ENCODE data around the gene UCHL3.
A peak's percentile ranks its signal among the peaks of the same experiment; 100 is the strongest.

The UCHL3 gene

DNA sequence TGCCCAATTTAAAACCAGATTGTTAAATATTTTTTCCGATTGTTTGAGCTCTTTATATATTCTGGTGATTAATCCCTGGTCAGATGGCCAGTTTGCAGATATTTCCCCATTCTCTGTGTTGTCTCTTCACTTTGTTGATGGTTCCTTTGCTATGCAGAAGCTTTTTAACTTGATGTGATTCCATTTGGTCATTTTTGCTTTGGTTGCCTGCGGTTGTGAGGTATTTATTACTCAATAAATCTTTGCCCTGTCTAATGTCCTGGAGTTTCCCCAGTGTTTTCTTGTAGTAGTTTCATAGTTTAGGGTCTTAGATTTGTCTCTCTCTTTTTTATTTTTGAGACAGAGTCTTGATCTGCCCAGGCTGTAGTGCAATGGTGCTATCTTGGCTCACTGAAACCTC is 62.8 kb downstream of the UCHL3 start:
- H3K27ac ChIP-seq = no peak overlapping the region
- no peak overlapping the region for H3K4me3 ChIP-seq

DNA sequence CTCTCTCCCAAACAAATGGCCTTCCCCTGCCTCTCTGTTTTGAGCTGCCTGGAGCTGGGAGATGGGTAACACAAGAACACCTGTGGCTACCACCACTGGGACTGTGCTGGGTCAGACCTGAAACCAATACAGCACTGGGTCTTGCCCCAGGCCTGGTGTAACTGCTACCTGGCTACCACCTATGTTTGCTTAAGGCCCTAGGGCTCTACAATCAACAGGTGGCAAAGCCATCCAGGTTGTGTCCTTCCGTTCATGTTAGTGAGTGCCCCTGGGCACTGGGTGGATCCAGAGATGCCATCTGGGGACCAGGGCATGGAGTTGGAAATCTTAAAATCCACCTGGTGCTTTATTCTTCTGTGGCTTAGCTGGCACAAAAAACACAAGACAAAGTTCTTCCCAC is 67.6 kb downstream of the UCHL3 start:
- Histone ChIP-seq H3K4me3 (no peak overlapping the region), H3K27ac (no peak overlapping the region)

DNA sequence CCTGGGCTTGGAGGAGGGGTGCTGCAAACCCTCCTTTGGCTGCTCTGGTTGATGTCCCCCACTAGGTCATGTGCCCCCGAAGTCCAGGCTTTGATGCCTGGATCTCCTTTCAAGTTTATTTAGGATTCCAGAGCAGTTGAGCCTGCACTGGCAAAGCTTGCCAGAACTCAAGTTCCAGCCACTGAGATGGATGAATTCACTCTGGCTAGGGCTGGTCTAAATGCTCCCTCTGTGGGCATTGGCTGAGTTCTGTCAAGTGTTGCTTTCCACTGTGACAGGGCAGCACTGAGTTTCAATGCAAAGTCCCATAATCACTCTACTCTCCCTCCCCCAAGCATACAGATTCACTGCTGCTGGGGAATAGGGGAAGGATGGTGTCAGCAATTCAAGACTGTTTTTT is 68.7 kb downstream of the UCHL3 start:
- no peak overlapping the region for H3K4me3 ChIP-seq
- H3K27ac ChIP-seq = no peak overlapping the region

DNA sequence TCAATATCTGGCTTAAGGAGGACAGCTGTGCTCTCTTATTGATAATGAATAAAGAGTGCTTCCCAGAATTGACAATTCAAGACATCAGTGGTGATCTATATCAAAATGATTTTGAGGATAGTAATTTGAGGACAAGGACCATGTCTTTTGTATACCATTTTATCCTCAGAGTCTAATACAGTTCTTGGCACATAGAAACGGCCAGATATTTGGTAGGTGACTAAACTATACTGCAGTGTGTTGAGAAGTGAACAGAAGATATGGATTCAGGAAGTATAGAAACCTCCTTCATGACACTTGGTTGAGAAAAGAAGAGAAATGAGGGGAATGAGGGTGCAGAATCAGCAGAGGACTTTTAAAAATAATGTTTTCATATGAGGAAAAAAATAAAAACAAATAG is 70.4 kb downstream of the UCHL3 start:
- H3K27ac ChIP-seq = no peak overlapping the region

DNA sequence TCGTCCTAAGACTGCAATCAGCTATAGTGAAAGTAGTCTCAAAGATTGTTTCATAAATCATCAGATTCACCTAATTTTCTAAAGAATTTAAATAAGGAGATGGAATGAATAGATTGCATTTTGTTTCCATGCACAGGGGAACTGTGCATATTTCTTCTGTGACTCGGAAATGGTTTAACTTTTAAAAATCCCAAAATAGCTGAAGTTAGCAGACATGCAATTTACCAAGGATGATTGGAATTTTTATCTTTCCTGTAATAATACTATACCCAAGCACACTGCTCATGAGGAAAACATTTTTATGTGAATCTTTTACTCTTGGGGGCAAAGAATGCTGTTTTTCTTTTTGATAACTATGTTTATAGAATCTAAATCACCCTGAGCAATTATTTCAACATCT is 71.6 kb downstream of the UCHL3 start:
- Histone ChIP-seq H3K4me3 (no peak overlapping the region), H3K27ac (no peak overlapping the region)

More for the DNA sequence above, 70.4 kb downstream of the UCHL3 start:
- H3K4me3 ChIP-seq = no peak overlapping the region

DNA sequence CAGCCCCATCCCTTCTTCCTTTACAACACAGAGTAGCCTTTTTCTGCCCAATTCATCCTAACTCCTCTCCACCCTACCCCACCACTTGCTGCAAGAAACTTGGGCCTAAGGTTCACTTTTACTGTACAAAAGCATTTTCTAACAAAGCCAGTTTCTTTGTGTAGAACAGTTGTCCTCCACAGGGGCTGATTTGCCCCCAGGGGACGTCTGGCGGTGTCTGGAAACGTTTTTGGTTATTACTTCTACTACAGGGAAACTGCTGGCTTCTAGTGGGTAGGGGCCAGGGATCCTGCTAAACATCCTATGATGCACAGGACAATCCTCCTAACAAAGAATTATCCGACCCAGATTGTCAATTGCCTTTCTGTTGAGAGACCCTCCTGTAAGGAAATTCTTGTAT is 79.2 kb downstream of the UCHL3 start:
- H3K4me3 ChIP-seq = no peak overlapping the region
- no peak overlapping the region for H3K27ac ChIP-seq

DNA sequence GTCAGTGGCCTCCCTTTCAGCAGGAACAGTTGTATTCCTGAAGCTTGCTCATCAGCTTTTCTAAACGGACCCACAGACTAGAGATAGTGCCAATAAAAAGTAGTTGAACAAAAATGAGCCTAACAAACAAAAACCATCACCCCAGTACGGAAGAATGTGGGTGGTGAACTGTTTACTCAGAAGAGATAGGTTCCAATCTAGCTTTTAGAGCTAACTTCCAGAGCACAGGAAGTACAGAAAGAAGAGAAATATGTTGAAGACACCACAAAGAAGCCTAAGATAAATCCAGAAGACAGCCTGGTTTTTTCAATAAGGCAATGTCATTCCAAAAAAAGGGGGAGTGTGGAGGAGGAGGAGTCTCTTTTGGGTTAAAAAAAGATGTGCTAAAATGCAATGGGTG is 83.7 kb downstream of the UCHL3 start:
- no peak overlapping the region for H3K4me3 ChIP-seq
- H3K27ac ChIP-seq = peak overlapping the region in 1 of 21 experiments; percentile 36

DNA sequence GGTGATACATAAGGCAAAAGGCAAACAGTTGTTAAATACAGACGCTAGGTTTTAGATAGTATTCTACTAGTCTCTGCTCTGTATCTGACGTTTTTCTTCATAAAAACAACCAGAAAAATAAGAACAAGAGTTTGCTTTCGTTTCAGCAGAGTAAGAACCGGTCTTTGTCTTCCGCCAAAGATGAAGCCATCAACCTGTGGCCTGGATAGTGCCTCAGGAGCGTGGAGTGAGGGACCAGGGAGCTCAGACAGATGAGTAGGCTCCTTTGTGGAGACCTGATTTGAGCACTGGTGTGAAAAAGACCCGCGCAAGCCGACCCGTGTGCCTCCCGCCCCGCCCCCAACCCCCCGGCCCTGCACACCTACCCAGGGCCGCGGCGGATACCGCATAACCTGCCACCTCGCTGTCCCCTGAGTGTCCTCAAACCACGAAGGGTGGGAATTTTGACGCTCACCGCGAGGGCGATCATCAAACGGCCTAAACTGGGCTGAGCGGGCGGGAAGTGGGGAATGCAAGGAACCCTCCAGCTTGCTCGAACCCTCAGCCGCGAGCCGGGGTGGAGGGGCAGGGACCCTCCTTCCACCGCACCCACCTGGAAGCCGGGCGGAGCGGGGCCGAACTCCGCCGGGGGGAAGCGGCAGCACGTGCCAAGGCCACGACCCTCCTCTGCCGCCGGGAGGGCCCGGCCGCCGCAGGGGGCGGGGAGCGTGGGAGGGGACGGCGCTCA is 85.7 kb downstream of the UCHL3 start:
- H3K27ac ChIP-seq = peak overlapping the region in 19 of 21 experiments; percentile 16 to 82 (median 69)
- peak overlapping the region; percentile 47 to 70 (median 58) for H3K4me3 ChIP-seq

DNA sequence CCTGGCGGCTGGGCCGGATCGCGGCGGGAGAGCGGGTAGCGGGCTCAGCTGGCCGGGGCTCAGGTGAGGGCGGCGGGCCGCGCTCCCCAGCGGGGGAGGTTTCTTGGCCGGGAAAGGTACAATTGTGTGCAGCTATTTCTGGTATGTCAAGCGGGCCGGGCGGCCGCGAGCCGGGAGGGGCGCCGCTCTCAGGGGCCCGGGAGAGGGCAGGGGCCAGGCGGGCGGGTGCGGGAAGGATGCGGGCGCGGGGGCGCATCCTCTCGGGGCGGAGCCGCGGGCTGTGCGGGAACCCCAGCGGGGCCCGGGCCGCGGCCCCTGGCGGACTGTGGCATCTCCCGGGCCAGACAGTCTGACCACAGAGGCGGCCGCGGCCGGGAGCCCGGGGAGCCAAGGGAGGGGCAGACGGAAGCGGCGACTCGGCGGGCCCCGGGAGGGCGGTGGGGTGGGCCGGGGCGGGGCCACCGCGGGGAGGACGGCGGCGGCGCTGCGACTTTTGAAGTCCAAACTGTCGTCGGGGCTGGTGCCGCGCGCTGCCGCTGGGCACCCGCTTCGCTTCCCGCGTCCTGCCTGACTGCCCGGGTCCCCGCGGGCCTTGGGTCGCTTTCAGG is 86.3 kb downstream of the UCHL3 start, which contains the start of gene LMO7:
LMO7 (plus strand) TSS at position 503 of the 608 bp plus-strand sequence. CDS start 328 bp downstream, outside the sequence.
- Histone ChIP-seq H3K27ac (peak within 1 kb of the TSS in 19 of 21 experiments; percentile 16 to 82 (median 69)), H3K4me3 (peak within 1 kb of the TSS; percentile 47 to 70 (median 58))

DNA sequence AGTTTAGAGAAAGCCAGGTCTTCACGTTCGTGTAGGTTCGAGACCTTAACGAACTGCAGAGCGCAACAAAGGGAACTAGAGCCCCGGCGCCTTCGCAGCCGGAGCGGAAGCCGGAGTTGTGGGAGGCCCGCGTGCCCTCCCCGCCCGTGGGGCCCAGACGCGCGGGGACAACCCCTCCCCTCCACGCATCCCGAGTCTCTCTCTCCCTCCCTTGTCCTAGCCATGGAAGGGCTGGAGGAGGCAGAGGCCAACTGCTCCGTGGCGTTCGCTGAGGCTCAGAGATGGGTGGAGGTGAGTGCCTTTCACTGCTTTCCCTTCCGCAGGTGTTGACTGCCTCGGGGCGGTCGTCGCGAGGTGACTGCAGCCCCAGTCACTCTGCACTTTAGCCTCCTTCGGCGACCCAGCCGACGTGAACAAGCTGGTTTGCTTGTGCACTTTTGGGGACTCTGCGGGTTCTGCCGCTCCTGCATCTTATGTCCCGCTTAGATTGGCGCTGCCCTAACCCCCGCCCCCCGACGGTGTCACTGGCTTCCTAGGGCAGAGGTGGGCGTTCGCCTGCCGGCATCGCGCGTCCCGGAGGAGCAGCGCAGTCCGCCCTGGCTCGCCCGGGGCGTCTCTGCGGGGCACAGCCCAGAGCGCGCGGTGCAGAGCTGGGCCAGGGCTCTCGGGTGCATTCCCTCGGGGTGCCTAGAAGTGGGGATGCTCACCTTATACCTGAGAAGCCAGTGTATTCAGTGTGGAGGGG is 87.0 kb downstream of the UCHL3 start:
- Histone ChIP-seq H3K27ac (peak overlapping the region in 17 of 21 experiments; percentile 35 to 82 (median 73)), H3K4me3 (peak overlapping the region; percentile 47 to 70 (median 58))

DNA sequence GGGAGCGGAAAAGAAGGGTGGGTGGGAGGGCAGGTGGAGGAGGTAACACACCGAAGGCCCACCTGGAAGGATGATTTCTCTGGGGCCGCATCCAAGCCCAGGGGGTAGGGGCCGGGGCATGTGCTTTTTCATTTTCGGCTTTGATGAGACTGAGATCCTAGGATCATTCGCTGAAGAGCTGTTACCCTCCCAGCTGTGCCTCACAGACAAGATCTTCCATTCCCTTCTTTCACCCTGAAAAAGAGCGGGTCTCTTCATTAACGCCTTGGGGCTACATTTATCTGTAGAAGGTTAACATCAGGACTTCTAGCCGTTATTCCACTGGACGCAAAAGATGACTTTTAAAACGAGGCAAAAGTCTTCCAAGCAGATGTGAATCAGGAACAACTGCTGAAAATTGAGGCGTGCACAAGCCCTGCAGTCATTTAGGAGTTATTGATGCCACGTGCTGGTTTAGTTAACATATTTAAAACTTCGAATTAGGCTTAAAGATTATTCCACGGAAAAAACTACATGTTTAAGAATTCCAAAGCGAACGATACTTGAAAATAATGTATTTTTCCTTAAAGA is 87.7 kb downstream of the UCHL3 start:
- Histone ChIP-seq H3K27ac (peak overlapping the region in 6 of 21 experiments; percentile 58 to 80 (median 73)), H3K4me3 (peak overlapping the region; percentile 47 to 70 (median 58))

DNA sequence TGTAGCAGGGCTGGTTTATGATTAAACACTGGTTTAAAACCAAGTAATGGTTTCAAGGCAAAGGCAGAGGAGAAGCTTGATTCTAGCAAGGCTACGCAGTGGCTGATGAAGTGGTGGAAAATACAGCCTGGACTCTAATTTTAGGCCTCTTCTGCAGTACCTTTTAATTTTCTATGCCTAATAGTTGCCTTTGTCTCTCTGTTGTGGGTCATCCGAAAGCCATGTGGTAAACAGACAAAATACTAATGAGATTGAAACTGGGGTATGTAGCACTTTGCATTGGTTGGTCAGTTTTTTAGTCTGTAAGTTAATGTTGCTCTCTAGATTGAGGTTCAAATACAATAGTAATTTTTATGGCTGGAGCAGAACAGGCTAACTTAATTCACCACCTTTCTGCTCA is 89.9 kb downstream of the UCHL3 start:
- Histone ChIP-seq H3K27ac (no peak overlapping the region), H3K4me3 (no peak overlapping the region)

DNA sequence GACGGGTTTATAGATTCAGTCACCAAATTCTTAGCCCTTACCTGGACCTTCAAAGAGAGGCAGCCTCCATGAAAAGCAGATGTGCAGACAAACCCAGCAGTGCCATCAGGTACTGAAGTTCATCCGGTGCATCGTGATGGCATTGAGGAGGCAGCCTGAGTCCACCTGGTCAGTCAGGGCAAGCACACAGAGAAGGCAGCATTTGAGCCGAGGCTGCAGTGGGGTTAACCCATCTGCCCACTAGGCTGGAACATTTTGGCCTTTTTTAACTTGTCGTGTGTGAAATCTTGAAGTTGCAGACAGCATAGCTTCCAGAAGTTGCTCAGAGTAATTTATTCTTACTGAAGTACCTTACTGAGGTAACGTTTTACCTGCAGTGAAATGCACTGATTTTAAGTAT is 91.4 kb downstream of the UCHL3 start:
- H3K27ac ChIP-seq = no peak overlapping the region
- no peak overlapping the region for H3K4me3 ChIP-seq

DNA sequence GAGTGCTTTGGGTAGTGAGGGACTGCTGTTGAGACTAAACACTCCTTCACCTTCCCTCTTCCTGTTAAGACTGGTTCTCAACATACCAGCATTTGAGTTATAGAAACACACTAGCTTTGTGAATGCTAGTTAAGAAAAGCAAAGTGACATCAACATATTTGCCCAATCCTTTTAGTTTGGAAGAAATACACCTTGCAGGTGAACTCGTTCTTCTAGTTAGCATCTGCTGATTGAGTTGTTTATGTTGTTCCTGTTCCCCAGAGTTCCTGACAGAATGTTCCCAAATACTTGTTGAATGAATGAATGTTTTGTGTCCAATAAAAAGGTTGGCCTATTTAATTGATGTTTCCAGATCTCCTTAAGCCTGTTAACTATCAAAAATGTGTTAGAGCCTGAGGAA is 93.6 kb downstream of the UCHL3 start:
- no peak overlapping the region for H3K4me3 ChIP-seq

DNA sequence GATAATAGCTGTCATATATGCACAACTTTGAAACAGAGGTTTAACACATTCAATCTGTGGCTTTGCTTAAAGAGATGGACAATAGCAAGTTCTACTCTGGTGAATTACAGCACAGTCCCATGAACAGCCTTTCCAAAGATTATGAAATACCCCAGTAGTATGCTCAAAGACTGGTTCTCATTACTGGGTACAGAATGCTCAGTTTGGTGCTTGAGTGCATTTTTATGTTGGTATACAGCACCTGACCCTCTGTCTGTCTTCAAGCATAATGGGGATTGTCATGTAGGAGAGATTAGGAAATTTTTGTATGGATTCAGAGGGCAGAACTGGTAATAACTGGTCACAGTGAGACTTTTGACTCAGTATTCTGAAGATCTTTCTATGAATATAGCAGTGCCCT is 94.1 kb downstream of the UCHL3 start:
- Histone ChIP-seq H3K4me3 (no peak overlapping the region), H3K27ac (no peak overlapping the region)

More for the DNA sequence above, 93.6 kb downstream of the UCHL3 start:
- no peak overlapping the region for H3K27ac ChIP-seq

DNA sequence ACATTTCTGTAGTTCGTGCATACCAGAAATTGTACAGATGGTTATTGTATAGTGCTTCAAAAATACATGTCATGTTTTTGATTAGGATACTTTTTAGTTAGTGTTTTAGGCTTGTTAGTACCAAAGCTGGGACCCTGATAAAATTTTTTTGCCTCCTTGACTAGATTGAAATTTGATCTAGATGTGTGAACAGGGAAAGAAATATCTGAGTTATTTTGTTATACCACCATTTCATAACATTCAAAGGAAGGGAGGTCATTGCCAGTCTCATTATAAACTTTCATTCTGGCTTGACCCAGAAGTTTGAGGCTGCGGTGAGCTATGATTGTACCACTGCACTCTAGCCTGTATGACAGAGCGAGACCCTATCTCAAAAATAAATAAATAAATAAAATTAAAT is 95.5 kb downstream of the UCHL3 start:
- no peak overlapping the region for H3K27ac ChIP-seq
- H3K4me3 ChIP-seq = no peak overlapping the region

DNA sequence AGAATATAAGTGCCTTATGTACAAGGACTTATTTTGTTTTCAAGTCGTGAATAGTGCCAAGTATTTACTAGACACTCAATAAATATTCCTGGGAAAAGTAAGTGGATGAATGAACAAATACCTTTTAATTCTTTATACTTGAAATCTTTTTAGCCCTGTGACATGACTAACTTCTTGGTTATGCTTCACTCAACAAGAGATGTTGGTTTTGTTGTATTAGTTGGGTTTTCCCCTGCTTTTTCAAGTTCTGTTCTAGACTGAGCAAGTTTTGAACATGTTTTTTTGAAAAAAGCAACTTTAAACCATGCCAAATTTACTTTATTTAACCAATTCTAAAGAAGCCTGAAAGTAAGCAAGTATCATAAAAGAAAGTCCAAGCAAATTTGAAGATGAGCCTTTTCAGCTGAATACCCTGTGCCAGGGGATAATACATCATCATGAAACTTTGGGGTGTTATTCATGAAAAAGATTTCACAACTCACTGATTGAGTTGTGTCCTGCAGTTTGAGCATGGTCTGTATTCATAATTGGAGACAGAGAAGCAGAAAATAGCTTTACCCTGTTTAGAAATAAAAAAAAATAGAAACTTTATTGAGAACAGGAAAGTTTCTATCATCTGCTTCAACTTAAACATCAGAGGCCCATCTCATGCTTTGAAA is 97.7 kb downstream of the UCHL3 start:
- H3K4me3 ChIP-seq = no peak overlapping the region
- peak overlapping the region in 1 of 21 experiments; percentile 39 for H3K27ac ChIP-seq

DNA sequence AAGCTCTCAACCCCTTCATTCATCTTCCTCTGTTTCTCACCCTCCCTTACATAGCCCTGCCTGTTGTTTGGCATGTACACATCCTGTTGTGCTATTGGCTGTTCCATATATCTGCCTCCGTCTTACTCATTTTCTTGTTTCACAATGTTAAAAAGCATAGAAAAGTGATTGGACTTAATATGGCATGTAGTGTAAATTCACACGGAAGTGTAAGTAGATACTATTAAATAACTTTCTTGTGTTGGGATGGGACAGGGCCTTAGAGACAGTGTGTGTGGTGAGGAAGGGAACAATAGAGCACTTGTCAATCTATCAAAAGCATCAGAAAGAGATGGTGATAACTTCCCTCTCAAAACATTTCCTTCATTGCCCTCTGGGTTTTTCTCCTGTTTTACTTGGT is 98.9 kb downstream of the UCHL3 start:
- H3K4me3 ChIP-seq = no peak overlapping the region

DNA sequence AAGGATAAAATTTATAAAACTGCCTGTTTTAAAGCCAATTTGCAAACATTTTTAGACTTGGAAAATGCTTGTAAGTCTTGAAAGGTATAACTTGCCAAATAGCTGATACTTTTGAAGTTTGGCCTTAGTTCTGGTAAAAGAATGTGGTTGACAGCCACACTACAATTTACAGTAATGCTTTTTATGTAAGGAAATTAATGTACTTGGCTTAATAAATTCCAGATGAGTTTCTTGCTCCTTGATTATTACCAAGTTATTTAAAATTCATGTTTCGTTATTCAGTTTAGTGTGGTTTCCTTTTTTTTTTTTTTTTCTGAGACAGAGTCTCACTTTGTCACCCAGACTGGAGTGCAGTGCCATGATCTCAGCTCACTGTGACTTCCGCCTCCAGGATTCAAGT is 101.4 kb downstream of the UCHL3 start:
- Histone ChIP-seq H3K4me3 (no peak overlapping the region), H3K27ac (no peak overlapping the region)

More for the DNA sequence above, 98.9 kb downstream of the UCHL3 start:
- H3K27ac ChIP-seq = peak overlapping the region in 1 of 21 experiments; percentile 36

DNA sequence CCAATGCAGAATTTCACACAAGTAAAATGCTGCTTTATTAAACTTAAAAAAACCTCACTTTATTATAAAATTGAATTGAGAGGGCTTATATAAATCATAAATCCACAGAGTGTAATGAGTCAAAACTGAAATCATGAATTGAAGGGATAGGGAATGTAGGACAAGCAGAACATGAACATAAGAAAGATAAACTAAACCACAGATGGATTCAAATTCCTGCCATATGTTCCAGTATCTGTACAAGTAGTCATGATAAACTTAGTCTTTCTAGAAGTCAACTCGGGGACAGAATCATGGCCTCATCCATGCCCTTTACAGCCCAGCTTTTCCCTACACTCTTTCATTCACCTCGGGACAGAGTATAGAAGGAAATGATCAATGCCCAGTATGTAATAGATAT is 103.1 kb downstream of the UCHL3 start:
- Histone ChIP-seq H3K4me3 (no peak overlapping the region), H3K27ac (no peak overlapping the region)
